ENCODE data around the gene GJA10.

The GJA10 gene

GRCh38 chr6:89917216-89917615, 22.9 kb downstream of the GJA10 start:
- DNase-seq (ENCODE audit: low read depth in 2 of 2), result no peak

DNA sequence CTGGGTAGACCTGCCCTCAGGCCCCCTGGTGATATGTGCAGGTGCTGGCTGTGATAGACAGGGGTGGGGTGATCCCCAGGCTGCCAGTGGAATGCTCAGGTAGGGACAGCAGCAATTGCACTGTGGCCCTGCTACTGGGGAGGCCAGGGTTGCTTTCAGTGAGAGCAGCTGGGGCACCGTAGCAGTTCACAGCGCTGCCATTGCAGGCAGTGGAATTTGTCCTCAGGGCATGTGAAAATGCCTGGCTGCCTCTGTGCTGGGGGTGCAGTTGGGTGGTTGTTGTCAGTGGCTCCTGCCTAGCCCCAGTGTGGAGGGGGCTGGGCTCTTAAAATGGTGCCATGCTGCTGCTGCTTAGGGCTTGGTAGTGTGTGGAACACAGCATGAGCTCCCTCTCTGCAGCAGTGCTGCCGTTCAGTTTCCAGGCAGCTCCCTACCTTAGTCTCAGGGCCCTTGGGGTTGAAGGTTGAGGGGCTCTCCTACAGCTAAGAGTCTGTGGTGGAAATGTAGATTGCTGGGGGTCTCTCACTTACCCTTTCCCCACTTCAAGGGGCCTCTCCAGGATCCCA, 23.6 kb downstream of the GJA10 start:
- no peak for DNase-seq (ENCODE audit: low read depth in 2 of 2)

- DNase-seq (ENCODE audit: low read depth in 2 of 2), result no peak
Measured at GRCh38 chr6:89921197-89921596, 26.9 kb downstream of the GJA10 start.

DNA sequence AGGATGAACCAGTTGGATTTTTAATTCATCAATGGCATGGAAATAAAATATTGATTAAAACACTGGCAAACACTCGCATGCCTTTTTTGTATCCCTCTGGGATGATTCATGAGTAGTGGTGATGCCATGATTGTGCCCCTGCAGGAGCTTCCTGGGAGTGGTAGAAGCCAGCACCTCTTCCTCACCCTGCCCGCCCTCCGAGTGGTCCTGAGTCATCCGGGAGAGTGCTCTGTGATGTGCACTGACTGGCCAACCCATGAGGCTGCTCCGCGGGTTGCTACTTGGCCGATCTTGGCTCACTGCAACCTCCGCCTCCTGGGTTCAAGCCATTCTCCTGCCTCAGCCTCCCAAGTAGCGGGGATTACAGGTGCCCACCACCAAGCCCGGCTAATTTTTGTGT, 27.4 kb downstream of the GJA10 start:
- no peak for DNase-seq (ENCODE audit: low read depth in 2 of 2)

DNA sequence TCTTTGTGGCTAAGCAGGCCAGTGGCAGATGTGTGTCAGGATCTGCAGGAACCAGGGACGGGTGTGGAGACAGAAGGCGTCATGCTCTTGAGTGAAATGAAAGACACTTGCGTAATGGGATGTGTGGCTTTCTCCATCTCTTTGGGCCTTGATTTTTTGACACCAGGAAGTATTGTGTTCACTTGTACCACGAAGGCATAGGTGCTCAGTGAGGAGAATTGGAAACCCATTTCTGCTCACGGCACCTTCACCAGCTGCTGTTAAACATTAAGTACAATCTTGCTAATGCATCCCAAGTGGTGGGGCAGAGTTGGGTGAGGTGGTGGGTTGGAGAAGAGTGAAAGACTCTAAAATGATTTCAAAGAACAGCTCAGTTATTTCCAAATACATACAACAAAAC, 30.0 kb downstream of the GJA10 start:
- DNase-seq (ENCODE audit: low read depth in 2 of 2), result no peak

DNA sequence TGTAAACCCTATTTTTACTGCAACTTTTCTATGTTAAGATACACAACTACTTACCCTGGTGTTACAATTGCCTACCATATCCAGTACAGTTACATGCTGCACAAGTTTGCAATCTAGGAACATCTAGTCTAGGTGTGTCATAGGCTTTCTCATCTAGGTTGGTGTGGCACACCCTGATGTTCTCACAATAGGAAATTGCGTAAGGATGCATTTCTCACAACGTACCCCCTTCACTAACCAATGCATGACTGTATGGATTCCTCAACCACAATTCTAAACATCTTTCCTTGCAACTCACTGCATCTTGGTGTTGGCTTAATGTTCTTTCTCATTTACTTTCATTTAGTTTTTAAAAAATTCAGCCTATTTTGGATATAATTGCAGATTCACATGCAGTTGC, 31.6 kb downstream of the GJA10 start:
- DNase-seq (ENCODE audit: low read depth in 2 of 2), result no peak

GRCh38 chr6:89927264-89927663, 33.0 kb downstream of the GJA10 start:
- no peak for DNase-seq (ENCODE audit: low read depth in 2 of 2)

GRCh38 chr6:89927791-89928550, 33.7 kb downstream of the GJA10 start:
- no peak for DNase-seq (ENCODE audit: low read depth in 2 of 2)

GRCh38 chr6:89928604-89929003, 34.3 kb downstream of the GJA10 start:
- no peak for DNase-seq (ENCODE audit: low read depth in 2 of 2)

- no peak for DNase-seq (ENCODE audit: low read depth in 2 of 2)
Measured at GRCh38 chr6:89930789-89931188, 36.5 kb downstream of the GJA10 start.

GRCh38 chr6:89932245-89932802, 38.1 kb downstream of the GJA10 start:
- DNase-seq (ENCODE audit: low read depth in 2 of 2), result no peak

- DNase-seq (ENCODE audit: low read depth in 2 of 2), result no peak
Measured at GRCh38 chr6:89934685-89935366, 40.6 kb downstream of the GJA10 start.

DNA sequence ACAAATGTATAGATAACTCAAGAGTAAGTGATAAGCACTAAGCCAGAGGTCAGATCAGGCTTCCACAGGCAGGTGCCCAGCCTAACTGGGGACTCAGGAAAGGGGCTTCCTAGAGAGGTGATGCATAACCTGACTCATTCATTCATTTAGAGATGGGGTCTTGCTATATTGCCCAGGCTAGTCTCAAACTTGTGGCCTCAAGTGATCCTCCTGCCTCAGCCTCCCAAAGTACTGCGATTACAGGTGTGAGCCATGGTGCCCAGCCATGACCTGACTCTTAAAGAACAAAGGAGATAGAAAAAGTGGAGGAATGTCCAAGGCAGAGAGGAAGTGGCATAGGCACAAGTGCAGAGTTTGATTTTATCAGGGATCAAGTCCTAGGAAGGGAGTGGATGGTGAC, 41.9 kb downstream of the GJA10 start:
- no peak for DNase-seq (ENCODE audit: low read depth in 2 of 2)

- DNase-seq (ENCODE audit: low read depth in 2 of 2), result no peak
Measured at GRCh38 chr6:89938014-89938413, 43.7 kb downstream of the GJA10 start.

GRCh38 chr6:89939144-89939543, 44.9 kb downstream of the GJA10 start:
- DNase-seq (ENCODE audit: low read depth in 2 of 2), result no peak

DNA sequence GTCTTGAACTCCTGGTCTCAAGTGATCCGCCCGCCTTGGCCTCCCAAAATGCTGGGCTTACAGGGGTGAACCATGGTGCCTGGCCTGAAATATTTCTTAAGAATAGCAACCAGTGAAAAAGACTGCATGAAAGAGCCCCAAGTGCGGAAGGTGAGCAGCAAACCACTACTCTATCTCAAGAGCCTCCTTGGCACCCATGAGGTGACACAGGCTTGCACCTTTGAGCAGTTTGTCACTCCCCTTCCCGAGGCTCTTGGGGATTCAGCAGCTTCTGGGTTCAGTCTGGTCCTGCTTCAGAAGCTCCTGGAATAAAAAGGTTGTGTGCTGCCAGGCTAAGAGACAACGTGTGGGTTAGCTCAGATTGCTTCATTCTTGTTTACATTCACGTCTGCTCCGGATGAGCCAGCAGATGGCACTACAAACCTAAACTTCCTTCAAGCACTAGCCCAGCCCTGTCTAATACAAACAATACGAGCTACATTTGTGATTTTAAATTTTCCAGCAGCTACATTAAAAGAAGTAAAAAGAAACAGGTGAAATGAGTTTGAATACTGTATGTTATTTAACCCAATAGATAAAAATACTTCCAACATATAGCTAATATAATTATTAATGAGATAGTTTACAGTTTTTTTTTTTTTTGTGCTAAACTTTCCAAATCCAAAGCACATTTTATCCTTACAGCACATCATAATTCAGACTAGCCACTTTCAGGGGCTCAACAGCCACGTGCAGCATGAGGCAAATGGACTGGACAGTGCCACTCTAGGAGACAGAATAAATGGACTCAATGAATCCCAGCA, 46.2 kb downstream of the GJA10 start:
- peak; percentile 15 to 24 for DNase-seq (ENCODE audit: low read depth in 2 of 2)

GRCh38 chr6:89941031-89941762, 46.9 kb downstream of the GJA10 start:
- no peak for DNase-seq (ENCODE audit: low read depth in 2 of 2)

DNA sequence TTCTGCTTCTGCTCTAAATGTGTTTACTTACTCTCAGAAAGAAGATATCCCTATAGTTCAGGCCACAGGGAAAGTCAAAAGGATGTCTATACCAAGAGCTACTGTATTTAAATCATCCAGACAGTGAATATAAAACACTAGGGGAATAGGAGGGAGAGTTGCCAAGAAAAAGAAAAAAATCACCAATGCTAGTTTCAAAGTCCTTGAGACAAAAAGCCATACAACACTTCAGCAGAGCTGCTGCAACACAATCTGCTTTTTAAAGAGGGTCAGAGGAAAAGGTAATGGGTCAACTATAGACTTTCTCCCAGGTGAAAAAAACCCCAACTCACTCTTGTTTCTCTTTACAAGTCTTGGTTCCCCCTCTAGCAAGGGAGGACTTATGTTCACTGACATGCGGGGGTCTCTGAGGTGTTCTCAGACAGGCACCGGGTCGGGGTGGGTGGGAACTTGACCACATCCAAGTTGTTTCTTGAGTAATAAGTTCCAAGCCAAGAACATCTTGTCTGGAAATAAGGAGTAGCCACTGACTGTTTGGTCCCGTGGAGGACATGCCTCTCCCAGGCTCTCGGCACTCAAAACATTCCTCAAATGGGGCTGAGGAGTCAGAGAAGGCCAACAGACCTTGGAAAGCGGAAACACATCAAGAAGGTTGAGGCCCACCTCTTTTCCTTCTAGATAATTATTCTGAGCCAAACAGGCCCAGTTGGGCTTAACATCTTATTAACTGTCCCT, 47.7 kb downstream of the GJA10 start:
- DNase-seq (ENCODE audit: low read depth in 2 of 2), result no peak

DNA sequence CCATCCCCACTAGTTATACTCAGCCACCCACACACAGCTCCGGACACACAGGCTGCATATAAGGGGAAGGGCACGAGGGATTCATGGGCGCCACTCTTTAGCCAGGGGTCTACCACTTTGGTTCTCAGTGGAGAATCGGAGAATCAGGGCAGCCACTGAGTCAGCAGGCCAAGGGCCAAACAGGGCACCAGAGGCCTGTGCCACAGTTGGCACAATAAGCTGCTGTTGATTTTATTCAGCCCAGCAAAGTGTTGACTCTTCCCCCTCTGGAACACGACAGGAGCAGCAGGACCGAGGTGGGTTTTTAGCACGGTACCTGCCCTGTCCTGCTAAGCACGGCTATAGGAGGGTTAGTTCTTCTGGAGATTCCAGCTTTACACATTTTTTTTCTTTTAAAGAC, 48.3 kb downstream of the GJA10 start:
- DNase-seq (ENCODE audit: low read depth in 2 of 2), result no peak

DNA sequence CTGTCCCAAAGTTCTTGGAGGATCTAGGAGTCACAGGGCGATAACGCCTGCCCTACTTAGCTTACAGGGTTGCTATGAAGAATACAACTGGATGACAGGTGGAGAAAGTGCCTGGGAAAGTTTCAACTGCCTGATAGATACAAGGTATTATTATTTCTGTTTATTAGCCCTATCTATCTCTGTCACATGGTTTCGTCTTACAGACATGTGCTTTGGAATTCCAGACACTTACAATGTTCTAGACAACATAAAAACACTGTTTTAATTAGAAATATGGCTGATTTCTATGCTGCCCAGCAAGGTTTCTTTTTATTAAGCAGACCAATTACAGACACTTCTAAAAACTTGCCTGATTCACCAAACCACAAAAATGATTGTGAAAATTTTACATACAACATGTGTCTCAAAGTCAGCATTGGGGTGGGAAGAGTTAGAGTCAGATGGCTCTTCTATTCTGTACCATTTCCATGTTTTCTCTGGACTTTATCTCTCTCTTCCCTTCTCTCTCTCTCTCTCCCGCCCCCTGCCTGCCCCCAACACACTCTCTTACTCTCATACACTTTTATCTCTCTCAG, 50.0 kb downstream of the GJA10 start:
- DNase-seq (ENCODE audit: low read depth in 2 of 2), result no peak
